HG03280 (cell line): ENCODE results near the gene POLR2F.
"Not testable (repeated sequence)": the region's sequence is repeated elsewhere in the genome, so short reads cannot be mapped to it uniquely, and the experiment has no call there.

Experiments used
- ATAC-seq: cut with Tn5 transposase; IDR thresholded peaks from one replicate; pipeline ENCODE4 v1.9.1; 2021; ENCODE audit warnings: mild to moderate bottlenecking, moderate library complexity; ENCODE audit not compliant: unreplicated experiment

The POLR2F gene

DNA sequence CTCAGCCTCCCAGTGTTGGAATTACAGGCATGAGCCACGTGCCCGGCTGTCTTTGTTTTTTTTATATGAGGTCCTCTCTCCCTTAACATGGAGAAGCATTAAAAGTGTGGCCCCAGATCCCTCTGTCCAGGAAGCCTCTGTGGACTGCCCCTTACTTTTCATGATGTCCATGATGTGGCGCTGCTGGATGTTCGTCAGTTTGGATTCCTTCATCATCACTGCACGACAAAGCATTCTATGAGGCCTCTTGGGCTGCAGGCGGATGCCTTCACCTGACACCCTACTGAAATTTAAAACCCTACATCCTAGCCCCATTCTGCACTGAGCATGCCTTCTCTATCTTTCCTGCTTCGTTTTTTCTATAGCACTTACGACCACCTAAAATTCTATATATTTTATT, 2.2 kb upstream of the POLR2F start:
- no peak for ATAC-seq

DNA sequence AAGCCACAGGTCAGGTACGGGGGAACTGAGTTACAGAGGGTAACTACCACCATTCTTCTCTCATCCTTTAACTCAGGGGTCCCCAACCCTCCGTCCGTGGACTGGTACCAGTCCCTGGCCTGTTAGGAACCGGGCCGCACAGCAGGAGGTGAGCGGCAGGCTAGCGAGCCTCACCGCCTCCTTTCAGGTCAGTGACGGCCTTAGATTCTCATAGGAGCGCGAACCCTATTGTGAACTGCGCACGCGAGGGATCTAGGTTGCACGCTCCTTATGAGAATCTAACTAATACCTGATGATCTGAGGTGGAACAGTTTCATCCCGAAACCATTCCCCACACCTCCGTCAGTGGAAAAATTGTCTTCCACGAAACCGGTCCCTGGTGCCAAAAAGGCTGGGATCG, 870 bp upstream of the POLR2F start:
- not testable (repeated sequence) for ATAC-seq

DNA sequence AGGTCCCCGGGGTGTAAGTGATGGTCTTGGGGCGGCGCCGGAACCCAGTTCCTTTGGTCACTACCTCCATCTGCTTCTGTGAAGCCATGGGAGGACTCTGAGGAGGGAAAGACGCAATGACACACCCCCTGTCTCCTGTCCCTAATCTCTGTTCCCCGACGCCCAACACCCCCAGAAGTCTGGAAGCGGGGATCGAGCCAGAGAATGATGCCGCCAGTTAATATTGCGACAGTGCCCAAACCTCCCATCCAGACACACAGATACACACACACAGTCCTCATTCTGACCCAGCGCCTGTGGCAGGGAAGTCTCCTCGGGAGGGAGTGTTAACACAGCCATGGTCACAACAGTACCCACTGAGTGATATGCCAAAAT, 450 bp upstream of the POLR2F start:
- no peak for ATAC-seq

DNA sequence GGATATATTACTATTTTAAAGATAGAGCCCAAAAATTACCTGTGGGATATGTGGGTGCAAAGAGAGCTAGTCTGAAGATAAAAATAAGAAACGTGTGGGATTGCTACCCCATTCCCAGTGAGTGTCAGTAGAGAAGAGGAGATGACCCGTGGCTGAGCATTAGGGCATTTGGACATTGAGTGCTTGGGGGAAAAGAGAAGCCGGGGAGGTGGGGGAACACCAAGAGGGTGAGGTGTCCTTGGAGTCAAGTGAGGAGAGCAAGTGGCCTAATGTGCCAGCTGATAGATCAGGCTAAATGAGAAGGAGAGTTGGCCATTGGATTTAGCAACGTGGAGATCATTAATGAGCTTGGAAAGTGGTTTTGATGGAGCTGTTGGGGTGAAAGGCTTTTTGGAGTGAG, 1.2 kb downstream of the POLR2F start:
- no peak for ATAC-seq

DNA sequence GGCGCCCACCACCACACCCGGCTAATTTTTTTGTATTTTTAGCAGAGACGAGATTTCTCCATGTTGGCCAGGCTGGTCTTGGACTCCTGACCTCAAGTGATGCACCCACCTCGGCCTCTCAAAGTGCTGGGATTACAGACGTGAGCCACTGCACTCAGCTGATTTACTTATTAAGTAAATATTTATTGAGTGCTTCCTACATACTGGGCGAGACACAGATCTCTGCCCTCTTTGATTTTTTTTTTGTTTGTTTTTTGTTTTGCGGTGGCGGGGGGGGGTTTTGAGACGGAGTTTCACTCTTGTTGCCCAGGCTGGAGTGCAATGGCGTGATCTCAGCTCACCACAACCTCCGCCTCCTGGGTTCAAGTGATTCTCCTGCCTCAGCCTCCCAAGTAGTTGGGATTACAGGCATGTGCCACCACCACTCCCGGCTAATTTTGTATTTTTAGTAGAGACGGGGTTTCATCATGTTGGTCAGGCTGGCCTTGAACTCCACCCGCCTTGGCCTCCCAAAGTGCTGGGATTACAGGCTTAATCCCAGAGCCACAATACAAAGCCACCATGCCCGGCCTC, 2.4 kb downstream of the POLR2F start:
- ATAC-seq, result not testable (repeated sequence)

DNA sequence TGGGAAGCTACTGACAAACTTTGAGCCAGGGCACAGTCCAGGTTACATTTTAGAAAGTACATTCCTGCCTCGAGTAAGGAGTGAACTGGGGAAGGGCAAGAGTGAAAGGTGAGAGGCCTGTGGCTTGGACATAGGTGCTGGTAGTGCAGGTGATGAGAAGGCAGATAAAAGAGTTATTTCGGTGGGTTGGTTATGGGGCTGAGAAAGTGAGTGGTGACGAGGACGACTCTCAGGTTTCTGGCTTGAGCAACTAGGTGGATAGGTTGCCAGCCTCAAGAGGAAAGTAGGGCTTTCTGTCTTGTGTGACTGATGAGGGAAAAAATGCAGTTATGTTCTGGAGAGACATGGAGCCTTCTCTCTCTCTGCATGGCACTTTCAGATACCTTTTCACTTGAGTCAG, 3.7 kb downstream of the POLR2F start:
- ATAC-seq, result no peak

DNA sequence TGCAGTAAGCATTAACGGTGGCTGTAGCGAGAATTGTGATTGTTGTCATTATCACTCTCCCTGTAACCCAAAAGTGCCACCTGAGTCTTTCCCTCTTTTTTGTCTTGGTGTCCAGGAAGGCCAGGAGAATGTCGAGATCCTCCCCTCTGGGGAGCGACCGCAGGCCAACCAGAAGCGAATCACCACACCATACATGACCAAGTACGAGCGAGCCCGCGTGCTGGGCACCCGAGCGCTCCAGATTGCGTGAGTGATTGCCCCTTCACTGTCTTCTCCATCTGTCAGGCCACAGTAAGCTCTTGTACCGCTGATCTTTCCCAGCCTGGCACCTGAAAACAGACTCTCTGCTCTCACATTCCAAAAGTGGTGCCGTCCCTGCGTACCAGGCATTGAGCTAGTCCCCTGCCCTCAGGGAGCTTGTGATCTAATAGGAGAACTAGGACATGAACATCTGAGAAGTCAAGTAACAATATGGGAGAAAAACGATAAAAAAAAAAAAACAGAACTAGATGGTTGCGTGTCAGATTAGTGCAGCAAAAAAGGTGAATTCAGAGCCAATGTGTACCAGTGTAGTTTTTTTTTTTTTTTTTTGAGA, 5.8 kb downstream of the POLR2F start:
- ATAC-seq, result no peak

DNA sequence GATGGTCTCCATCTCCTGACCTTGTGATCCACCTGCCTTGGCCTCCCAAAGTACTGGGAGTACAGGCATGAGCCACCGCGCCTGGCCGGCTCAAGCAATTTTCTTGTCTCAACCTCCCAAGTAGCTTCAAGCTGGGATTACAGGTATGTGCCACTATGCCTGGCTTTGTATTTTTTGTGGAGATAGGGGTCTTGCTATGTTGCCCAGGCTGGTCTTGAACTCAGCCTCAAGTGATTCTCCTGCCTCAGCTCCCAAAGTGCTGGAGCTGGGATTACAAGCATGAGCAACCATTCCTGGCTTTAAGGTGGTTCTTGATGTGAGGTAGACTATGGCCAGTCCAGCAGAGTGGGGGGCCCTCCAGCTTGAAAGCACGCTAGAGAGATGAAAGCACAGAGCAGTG, 7.6 kb downstream of the POLR2F start:
- ATAC-seq, result no peak

DNA sequence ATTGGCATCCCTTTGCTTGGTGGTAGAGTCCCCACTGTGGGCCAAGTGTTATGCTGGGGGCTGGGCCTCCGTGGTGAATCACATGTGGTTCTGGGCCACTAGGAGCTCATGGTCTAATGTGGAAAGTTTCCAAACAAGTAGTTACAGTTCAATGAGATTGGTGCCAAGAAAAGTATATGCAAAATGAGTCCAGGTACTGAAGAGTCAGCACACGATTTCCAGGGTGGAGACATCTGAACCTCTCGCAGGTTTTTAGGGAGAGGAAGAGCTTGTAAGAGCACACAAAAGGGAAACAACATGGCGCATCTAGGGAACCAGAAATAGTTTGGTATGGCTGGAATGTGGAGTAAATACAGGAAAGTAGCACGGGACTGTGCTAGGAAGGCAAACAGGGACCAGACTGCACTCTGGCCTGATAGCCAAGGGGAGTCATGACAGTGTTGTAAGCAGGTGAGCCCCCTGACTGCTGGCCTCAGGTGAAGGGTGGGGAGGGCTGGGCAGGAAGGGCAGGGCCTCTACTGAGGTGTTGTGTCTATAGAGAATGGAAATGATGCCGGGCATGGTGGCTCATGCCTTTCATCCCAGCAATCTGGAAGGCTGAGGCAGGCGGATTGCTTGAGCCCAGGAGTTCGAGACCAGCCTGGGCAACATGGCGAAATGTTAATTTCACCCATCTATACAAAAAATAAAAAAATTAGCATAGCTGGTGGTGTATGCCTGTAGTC, 12.6 kb downstream of the POLR2F start:
- ATAC-seq, result no peak

DNA sequence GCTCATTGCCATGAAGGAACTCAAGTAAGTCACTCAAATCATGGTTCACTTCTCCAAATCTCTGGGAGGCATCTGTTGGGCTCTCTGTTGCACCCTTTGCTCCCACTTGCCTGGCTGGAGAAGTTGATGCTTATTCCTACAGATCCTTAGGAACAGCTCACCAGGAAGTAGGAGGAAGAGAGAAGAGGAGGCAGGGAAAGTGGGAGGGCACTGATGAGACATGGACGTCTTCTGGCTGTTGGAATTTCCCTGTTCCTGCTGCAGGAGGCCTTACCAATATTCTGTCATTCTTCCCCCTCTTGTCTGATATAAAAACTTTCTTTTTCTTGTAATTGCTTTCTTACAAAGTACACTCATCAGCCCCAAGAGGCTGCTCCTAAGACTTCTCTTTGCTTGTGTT, 13.6 kb downstream of the POLR2F start:
- no peak for ATAC-seq

DNA sequence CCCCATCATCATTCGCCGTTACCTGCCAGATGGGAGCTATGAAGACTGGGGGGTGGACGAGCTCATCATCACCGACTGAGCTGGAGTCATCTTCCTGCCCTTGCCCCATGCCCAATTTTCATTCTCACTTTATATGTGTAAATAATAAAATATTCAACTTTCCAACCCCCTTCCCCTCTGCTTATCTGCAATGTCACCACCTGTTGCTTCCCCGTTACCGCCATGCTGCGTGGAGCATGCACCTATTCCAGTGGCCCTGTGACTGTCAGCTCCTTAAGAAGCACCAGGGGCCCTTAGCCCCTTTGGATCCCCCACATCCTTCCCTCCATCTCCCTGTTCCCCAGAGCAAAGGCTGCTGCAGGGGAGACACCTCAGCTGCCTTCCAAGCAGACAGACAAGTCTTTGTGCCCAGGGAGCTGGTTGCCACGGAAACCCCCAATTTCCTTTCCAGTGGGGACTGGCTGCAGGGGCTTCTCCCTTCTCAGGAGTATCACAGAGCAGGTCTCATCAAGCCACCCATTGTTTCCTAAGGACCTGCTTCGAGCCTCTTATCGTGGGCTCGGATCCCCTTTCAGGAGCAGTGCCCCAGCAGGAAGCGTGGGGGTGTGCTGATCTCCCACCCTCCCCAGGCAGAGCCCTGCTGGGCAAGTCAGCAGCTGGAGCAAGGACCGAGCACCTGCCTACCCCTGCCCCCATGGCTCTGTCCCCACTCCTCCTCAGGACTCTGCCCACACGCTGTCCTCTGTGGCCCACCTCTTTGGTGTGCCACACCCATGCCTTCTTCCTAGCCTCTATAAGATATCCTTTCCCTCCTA, 14.3 kb downstream of the POLR2F start:
- no peak for ATAC-seq

DNA sequence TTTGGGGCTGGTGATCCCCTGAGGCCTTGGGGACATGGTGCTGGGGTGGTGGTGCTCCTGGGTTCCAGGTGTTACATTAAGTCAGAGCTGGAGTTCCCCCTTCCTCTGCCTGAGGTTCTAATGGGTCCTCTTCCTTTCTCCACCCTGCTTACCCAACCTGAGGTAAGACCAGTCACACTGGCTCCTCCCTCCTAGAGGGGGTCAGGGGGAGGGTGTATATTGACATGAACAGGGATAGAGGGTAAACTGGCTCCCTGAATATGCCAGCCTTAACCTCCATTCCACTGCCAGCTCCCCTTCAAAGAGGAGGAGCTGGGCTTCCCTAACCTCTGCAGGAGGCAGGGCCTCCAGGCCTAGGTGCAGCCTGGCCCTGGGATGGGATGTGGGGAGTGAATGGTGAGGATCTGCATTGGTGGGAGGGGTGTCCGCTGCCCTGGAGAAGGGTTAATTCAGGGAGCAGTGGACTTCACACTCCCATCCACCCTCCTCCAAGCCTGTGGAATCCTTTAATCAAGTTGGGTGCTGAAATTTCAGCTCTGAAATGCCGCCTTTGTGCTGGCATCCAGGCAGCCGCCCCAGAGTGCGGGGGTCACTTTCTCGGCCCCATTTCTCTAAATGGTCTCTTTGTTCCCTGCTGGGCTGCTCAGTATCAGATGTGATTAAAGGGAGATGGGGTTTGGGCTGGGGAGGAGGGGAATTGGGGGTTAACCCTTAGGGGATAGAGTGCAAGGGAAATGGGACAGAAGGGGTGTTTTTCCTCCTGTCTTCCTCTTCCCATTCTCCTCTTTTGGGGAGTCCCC, 15.2 kb downstream of the POLR2F start:
- no peak for ATAC-seq

DNA sequence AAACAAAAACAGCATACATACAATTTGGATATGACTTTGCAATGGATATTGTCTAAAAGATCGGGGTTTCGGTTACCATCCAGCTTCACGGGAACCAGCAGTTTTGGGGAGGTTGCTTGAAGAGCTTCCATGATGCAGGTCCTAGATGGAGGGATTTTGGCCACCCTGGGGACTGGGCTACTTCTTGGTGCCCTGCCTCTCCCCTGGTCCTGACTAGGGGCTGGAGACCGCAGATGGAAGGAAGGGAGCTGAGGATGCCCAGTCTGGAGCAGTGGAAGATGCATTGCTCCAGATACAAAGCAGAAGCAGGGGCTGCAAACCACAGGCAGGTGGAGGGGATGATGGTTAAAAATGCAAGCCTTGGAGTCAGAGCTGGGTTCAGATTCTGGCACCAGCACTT, 17.4 kb downstream of the POLR2F start:
- ATAC-seq, result no peak

DNA sequence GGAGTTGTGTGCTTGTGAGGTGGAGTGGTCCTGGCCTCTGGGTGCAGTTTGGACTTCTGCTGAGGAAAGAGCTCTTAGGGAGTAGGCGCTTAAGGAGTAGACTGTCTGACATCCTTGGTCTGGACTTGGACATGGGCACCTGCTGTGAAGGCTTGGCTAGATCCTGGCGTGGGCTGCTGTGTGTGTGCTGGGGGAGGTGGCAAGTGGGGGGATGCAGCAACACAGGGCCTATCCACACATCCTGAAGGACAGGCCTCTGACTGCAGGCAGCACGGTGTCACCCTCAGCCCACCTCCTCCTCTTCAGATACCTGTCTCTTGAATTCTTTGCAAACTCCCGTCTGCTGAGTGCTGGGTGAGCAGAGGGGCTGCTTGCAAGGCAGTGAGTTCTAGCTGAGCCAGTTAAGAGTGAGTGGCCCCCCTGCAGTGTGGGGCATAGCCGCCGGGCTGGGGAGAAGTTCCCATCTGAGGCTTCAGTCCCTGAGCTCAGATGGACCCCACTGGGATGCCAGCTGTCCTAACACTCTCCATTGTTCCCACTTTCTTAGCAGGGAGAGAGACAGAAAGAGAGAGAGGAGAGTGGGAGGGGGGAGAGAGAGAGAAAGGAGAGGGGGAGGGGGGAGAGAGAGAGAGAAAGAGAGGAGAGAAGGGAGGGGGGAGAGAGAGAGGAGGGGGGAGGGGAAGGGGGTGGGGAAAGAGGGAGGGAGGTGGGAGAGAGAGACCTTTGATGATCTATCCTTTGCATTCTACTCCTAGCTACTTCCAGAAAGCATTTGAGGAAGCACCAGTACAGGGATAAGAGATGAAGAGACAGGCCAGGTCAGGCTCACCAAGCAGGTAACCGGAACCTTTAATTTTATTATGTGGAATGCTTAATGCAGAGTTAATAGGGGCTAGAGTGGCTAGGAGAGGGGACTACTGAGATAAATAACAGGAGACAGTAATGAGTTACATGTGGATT, 18.3 kb downstream of the POLR2F start:
- no peak for ATAC-seq

DNA sequence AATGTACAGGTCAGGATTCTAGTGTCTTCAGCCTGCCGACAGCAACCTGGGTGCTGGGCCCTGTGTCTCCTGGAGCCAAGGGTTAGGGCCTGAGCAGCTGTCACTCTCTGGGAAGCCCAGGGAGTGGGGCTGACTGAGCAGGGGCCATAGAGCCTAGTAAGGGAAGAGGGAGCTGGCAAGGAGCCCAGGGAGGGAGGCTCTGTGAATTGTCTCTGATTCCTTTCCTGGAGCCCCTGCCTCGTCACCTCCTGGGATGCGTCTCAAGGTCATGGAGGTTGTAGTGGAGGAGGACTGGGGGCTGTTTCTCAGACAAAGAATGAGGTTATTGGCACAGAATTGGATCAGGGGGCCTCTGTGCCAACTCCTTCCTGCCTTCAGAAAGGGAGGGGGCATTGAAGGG, 19.0 kb downstream of the POLR2F start:
- ATAC-seq, result no peak

DNA sequence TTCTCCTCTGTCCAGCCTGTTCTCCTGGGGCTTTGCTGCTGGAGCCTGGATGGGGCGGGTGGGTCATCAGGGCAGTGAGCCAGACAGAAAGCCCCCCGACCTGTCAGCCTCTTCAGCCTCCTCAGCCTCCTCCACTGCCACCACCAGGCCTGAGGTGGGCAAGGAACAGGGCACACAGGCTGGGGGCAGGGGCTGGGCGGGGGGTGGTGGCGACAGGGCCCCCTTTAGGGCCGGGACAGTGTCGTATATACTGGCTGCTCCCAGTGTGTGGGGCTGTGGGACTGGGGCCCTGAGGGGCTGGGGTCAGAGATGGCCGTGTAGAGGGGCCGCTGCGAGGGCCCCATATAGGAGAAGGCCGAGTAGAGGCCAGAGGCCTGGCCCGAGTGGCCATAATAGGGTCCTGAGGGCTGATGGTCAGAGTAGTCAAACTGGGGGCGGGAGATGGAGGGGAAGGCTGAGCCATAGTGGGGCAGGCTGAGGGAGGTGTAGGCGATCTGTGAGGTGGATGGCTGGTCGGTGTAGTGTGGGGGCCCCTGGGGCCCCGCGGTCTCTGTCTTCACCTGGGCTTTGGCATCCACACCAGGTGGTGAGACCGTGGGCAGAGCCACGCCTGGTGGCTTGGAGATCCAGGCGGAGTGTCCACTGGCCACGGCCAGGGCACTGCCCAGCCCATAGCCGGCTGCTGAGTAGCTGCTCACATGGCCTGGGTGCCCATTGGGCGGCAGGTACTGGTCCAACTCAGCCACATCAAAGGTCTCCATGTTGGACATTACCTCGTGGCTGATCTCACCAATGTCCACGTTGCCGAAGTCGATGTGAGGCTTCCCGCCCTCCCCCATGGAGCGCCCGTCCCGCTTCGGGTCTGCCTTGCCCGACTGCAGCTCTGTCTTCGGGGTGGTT, 20.0 kb downstream of the POLR2F start:
- no peak for ATAC-seq

DNA sequence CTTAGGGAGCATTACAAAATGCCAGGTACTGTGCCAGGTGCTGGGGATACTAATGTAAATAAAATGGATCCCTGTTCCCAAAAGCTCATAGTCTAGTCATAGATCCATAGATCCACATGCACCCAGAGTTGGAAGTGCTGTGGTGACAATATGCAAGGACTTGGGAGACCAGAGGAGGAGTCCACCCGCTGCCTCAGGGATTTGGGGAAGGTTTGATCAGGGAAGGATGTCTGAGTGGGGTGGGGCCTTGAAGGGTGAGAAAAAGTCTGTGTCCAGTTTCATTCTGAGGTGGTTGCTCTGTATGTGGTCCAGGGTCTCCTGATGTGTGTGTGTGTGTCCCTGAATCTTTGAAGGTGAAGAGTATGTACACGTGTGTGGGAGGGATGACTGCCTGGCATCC, 21.7 kb downstream of the POLR2F start:
- ATAC-seq, result no peak

DNA sequence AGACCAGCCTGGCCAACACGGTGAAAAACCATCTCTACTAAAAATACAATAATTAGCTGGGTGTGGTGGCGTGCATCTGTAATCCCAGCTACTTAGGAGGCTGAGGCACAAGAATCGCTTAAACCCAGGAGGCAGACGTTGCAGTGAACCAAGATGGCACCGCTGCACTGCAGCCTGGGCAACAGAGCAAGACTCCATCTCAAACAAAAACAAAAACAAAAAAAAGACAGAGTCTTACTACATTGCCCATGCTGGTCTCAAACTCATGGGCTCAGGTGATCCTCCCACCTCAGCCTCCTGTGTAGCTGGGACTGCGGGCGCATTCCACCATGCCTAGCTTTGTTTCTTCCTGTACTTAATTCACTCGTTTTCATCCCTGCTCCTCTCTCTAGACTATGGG, 22.5 kb downstream of the POLR2F start:
- ATAC-seq, result not testable (repeated sequence)

DNA sequence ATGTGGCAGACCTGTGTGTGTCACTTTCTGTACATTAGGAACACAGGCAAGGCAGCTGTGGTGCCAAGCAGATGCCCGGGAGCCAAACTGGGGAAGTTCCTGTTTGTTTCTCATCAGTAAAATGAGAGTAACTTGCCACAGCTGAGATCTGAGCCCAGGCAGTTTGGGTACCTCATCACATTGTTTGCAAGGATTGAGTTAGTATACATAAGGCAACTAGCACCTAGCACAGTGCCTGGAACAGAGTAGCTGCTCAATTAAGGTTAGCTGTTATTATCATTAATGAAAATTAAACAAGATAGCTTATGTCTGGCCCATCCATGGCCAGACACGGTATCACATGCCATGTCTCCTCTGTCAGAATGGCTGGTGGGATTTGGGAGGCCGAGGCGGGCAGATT, 23.0 kb downstream of the POLR2F start:
- ATAC-seq, result no peak
